Measurements from ENCODE around the gene DDX24. TPM values are rescaled to one million over a fixed set of nuclear protein-coding genes. Genes with fewer than 3 reads are reported as not detected.

Gene DDX24
- total RNA-seq, 1 experiment from 2014 or later = 174 TPM

- H3K36me3 Mint-ChIP-seq = no peaks in the 10 kb centered on the region
- TF ChIP-seq, protein P1, sequence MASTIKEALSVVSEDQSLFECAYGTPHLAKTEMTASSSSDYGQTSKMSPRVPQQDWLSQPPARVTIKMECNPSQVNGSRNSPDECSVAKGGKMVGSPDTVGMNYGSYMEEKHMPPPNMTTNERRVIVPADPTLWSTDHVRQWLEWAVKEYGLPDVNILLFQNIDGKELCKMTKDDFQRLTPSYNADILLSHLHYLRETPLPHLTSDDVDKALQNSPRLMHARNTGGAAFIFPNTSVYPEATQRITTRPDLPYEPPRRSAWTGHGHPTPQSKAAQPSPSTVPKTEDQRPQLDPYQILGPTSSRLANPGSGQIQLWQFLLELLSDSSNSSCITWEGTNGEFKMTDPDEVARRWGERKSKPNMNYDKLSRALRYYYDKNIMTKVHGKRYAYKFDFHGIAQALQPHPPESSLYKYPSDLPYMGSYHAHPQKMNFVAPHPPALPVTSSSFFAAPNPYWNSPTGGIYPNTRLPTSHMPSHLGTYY (CRISPR knock-in tag; IDR thresholded peaks at IDR 0.05) = no peak
- TF ChIP-seq GRHL2 (CRISPR knock-in tag; IDR thresholded peaks at IDR 0.05; ENCODE audit: insufficient replicate concordance, severe bottlenecking) = no peak
- TF ChIP-seq, protein P2, sequence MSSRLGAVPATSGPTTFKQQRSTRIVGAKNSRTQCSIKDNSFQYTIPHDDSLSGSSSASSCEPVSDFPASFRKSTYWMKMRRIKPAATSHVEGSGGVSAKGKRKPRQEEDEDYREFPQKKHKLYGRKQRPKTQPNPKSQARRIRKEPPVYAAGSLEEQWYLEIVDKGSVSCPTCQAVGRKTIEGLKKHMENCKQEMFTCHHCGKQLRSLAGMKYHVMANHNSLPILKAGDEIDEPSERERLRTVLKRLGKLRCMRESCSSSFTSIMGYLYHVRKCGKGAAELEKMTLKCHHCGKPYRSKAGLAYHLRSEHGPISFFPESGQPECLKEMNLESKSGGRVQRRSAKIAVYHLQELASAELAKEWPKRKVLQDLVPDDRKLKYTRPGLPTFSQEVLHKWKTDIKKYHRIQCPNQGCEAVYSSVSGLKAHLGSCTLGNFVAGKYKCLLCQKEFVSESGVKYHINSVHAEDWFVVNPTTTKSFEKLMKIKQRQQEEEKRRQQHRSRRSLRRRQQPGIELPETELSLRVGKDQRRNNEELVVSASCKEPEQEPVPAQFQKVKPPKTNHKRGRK (CRISPR knock-in tag; IDR thresholded peaks at IDR 0.05; ENCODE audit: borderline replicate concordance) = no peak
- no peak for TF ChIP-seq ETV6 (CRISPR knock-in tag; IDR thresholded peaks at IDR 0.05)
- DNase-seq (ENCODE audit: low spot score) (no peak), ATAC-seq (no peak)
- H3K27ac Mint-ChIP-seq = no peak overlapping the region
- POLR2A ChIA-PET = no interaction called here
- CTCF ChIA-PET = interaction anchor here (1.1 kb wide), 1 partner anchor 39 kb away, joined by 3 read pairs; no protein-coding TSS in a partner anchor
- no peaks in the 10 kb centered on the region for H3K27me3 Mint-ChIP-seq (ENCODE audit: low read depth)
- no peak overlapping the region for H3K4me3 Mint-ChIP-seq
- no peaks in the 10 kb centered on the region for H3K4me1 Mint-ChIP-seq
- no peaks in the 10 kb centered on the region for H3K9me3 Mint-ChIP-seq
Measured at GRCh38 chr14:94097091-94097490, 16.1 kb upstream of the DDX24 start.

DNA sequence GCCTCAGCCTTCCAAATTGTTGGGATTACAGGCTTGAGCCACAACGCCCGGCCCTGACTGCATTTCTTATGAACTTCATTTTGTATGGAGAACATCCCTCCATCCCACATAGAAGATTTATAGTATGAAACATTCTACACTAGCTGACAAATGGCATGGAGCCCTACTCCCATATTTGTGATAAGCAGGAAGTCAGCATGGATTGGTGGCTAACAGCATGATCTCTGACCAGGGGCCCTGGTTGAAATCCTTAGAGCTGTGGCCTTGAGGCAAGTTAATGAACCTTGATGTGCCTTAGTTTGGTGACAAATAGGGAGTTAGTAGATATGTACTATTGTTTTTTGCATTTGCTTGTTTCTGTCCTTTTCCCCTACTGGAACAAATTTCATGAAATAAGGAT, 12.4 kb upstream of the DDX24 start:
- POLR2A ChIA-PET = no interaction called here
- CTCF ChIA-PET = interaction anchor here (1.2 kb wide), 1 partner anchor 21 kb away, joined by 3 read pairs; no protein-coding TSS in a partner anchor
- DNase-seq (ENCODE audit: low spot score) = no peak
- H3K27me3 Mint-ChIP-seq (ENCODE audit: low read depth) = no peaks in the 10 kb centered on the region
- H3K27ac Mint-ChIP-seq = no peak overlapping the region
- TF ChIP-seq ZNF671 (CRISPR knock-in tag; IDR thresholded peaks at IDR 0.05) (no peak), GRHL2 (CRISPR knock-in tag; IDR thresholded peaks at IDR 0.05; ENCODE audit: insufficient replicate concordance, severe bottlenecking) (no peak), ZNF281 (CRISPR knock-in tag; IDR thresholded peaks at IDR 0.05) (no peak), JAZF1 (CRISPR knock-in tag; IDR thresholded peaks at IDR 0.05) (no peak), FOXJ3 (CRISPR knock-in tag; IDR thresholded peaks at IDR 0.05; ENCODE audit: borderline replicate concordance) (no peak), ELF4 (CRISPR knock-in tag; IDR thresholded peaks at IDR 0.05; ENCODE audit: low read depth) (no peak), ZNF232 (CRISPR knock-in tag; IDR thresholded peaks at IDR 0.05) (no peak), KAT7 (CRISPR knock-in tag; IDR thresholded peaks at IDR 0.05; ENCODE audit: borderline replicate concordance) (no peak), NFATC4 (CRISPR knock-in tag; IDR thresholded peaks at IDR 0.05) (no peak), HMGXB4 (CRISPR knock-in tag; IDR thresholded peaks at IDR 0.05) (no peak), TP53 (CRISPR knock-in tag; IDR thresholded peaks at IDR 0.05) (no peak), AR (CRISPR knock-in tag; IDR thresholded peaks at IDR 0.05) (no peak), MXD4 (CRISPR knock-in tag; IDR thresholded peaks at IDR 0.05; ENCODE audit: borderline replicate concordance) (no peak), CTCF (IDR thresholded peaks at IDR 0.05) (no peak), CBFB (CRISPR knock-in tag; IDR thresholded peaks at IDR 0.05; ENCODE audit: low read depth) (no peak), RORB (CRISPR knock-in tag; IDR thresholded peaks at IDR 0.05) (no peak)
- TF ChIP-seq, protein P3, sequence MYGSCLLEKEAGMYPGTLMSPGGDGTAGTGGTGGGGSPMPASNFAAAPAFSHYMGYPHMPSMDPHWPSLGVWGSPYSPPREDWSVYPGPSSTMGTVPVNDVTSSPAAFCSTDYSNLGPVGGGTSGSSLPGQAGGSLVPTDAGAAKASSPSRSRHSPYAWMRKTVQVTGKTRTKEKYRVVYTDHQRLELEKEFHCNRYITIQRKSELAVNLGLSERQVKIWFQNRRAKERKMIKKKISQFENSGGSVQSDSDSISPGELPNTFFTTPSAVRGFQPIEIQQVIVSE (CRISPR knock-in tag; IDR thresholded peaks at IDR 0.05; ENCODE audit: borderline replicate concordance) = no peak
- no peak overlapping the region for H3K4me3 Mint-ChIP-seq
- no peaks in the 10 kb centered on the region for H3K4me1 Mint-ChIP-seq
- H3K9me3 Mint-ChIP-seq = no peaks in the 10 kb centered on the region
- no peak for ATAC-seq
- H3K36me3 Mint-ChIP-seq = no peaks in the 10 kb centered on the region

All from WTC11 (cell line).